ENCODE measurements around the gene ODC1. TPM values are rescaled to one million over a fixed set of nuclear protein-coding genes. Genes with fewer than 3 reads are reported as not detected.

The ODC1 gene
- polyA plus RNA-seq, 4 donors = 330 to 428 (median 385) TPM

GRCh38 chr2:10404324-10405143 is 43.6 kb downstream of the ODC1 start:
- DNase-seq (ENCODE audit: low read depth in 4 of 4, low spot score in 2 of 4) = no peak

- DNase-seq (ENCODE audit: low read depth in 4 of 4, low spot score in 2 of 4) = no peak
These were observed 45.4 kb downstream of the ODC1 start for GRCh38 chr2:10402653-10403215.

GRCh38 chr2:10402062-10402585 is 46.0 kb downstream of the ODC1 start:
- no peak for DNase-seq (ENCODE audit: low read depth in 4 of 4, low spot score in 2 of 4)

- DNase-seq (ENCODE audit: low read depth in 4 of 4, low spot score in 2 of 4) = no peak
These were observed 46.9 kb downstream of the ODC1 start for GRCh38 chr2:10400978-10401951.

- no peak for DNase-seq (ENCODE audit: low read depth in 4 of 4, low spot score in 2 of 4)
These were observed 47.6 kb downstream of the ODC1 start for GRCh38 chr2:10400568-10400977.

GRCh38 chr2:10400002-10400401 is 48.1 kb downstream of the ODC1 start:
- DNase-seq (ENCODE audit: low read depth in 4 of 4, low spot score in 2 of 4) = no peak

- no peak for DNase-seq (ENCODE audit: low read depth in 4 of 4, low spot score in 2 of 4)
These were observed 48.8 kb downstream of the ODC1 start for GRCh38 chr2:10399358-10399757.

GRCh38 chr2:10398496-10398895 is 49.6 kb downstream of the ODC1 start:
- no peak for DNase-seq (ENCODE audit: low read depth in 4 of 4, low spot score in 2 of 4)

GRCh38 chr2:10397878-10398277 is 50.2 kb downstream of the ODC1 start:
- no peak for DNase-seq (ENCODE audit: low read depth in 4 of 4, low spot score in 2 of 4)

GRCh38 chr2:10397297-10397875 is 50.7 kb downstream of the ODC1 start:
- no peak for DNase-seq (ENCODE audit: low read depth in 4 of 4, low spot score in 2 of 4)

- DNase-seq (ENCODE audit: low read depth in 4 of 4, low spot score in 2 of 4) = no peak
These were observed 51.7 kb downstream of the ODC1 start for GRCh38 chr2:10396464-10396863.

GRCh38 chr2:10395893-10396292 is 52.2 kb downstream of the ODC1 start:
- DNase-seq (ENCODE audit: low read depth in 4 of 4, low spot score in 2 of 4) = no peak

GRCh38 chr2:10393640-10393982 is 54.5 kb downstream of the ODC1 start:
- DNase-seq (ENCODE audit: low read depth in 4 of 4, low spot score in 2 of 4) = no peak

- no peak for DNase-seq (ENCODE audit: low read depth in 4 of 4, low spot score in 2 of 4)
These were observed 55.0 kb downstream of the ODC1 start for GRCh38 chr2:10392951-10393639.

- DNase-seq (ENCODE audit: low read depth in 4 of 4, low spot score in 2 of 4) = no peak
These were observed 55.6 kb downstream of the ODC1 start for GRCh38 chr2:10392548-10392947.

- no peak for DNase-seq (ENCODE audit: low read depth in 4 of 4, low spot score in 2 of 4)
These were observed 56.0 kb downstream of the ODC1 start for GRCh38 chr2:10392100-10392499.

GRCh38 chr2:10390369-10390801 is 57.7 kb downstream of the ODC1 start:
- DNase-seq (ENCODE audit: low read depth in 4 of 4, low spot score in 2 of 4) = no peak
